ENCODE results near the gene SLMAP.
"Not testable (repeated sequence)": the region's sequence is repeated elsewhere in the genome, so short reads cannot be mapped to it uniquely, and the experiment has no call there.

The SLMAP gene

GRCh38 chr3:57796261-57796660 is 40.2 kb downstream of the SLMAP start:
- DNase-seq, result no peak

GRCh38 chr3:57797701-57798487 is 41.8 kb downstream of the SLMAP start:
- no peak for DNase-seq

- no peak for DNase-seq
Measured at GRCh38 chr3:57803647-57804081, 47.6 kb downstream of the SLMAP start.

GRCh38 chr3:57805266-57805665 is 49.2 kb downstream of the SLMAP start:
- no peak for DNase-seq

- DNase-seq, result no peak
Measured at GRCh38 chr3:57805674-57806073, 49.6 kb downstream of the SLMAP start.

GRCh38 chr3:57806195-57806594 is 50.1 kb downstream of the SLMAP start:
- DNase-seq, result not testable (repeated sequence)

- no peak for DNase-seq
Measured at GRCh38 chr3:57808961-57809608, 53.0 kb downstream of the SLMAP start.

- DNase-seq, result no peak
Measured at GRCh38 chr3:57809609-57809968, 53.5 kb downstream of the SLMAP start.

GRCh38 chr3:57810048-57810447 is 53.9 kb downstream of the SLMAP start:
- DNase-seq, result no peak

GRCh38 chr3:57810471-57811137 is 54.5 kb downstream of the SLMAP start:
- no peak for DNase-seq

- DNase-seq, result peak; percentile 33
Measured at GRCh38 chr3:57815036-57815435, 58.9 kb downstream of the SLMAP start.

- no peak for DNase-seq
Measured at GRCh38 chr3:57816471-57817095, 60.5 kb downstream of the SLMAP start.

- no peak for DNase-seq
Measured at GRCh38 chr3:57818772-57819171, 62.7 kb downstream of the SLMAP start.

- DNase-seq, result no peak
Measured at GRCh38 chr3:57820479-57820878, 64.4 kb downstream of the SLMAP start.

GRCh38 chr3:57821765-57822164 is 65.7 kb downstream of the SLMAP start:
- no peak for DNase-seq

GRCh38 chr3:57822686-57823085 is 66.6 kb downstream of the SLMAP start:
- no peak for DNase-seq

GRCh38 chr3:57825116-57825515 is 69.0 kb downstream of the SLMAP start:
- no peak for DNase-seq

- no peak for DNase-seq
Measured at GRCh38 chr3:57826245-57826951, 70.3 kb downstream of the SLMAP start.

GRCh38 chr3:57826952-57827723 is 71.0 kb downstream of the SLMAP start:
- no peak for DNase-seq

GRCh38 chr3:57827757-57828156 is 71.6 kb downstream of the SLMAP start:
- DNase-seq, result no peak

- DNase-seq, result no peak
Measured at GRCh38 chr3:57832486-57832885, 76.4 kb downstream of the SLMAP start.

- no peak for DNase-seq
Measured at GRCh38 chr3:57832900-57833313, 76.8 kb downstream of the SLMAP start.
